HK-2 (cell line): ENCODE data around the gene EXOC2.

Experiments
- DNase-seq: peaks from one replicate; pipeline ENCODE4 v3.0.0-alpha.2; 2018; ENCODE audit not compliant: unreplicated experiment

Gene EXOC2

GRCh38 chr6:498795-499231, 194.1 kb downstream of the EXOC2 start:
- no peak for DNase-seq

GRCh38 chr6:497258-497657, 195.7 kb downstream of the EXOC2 start:
- no peak for DNase-seq

GRCh38 chr6:496649-497048, 196.3 kb downstream of the EXOC2 start:
- DNase-seq, result no peak

- no peak for DNase-seq
These were observed 198.5 kb downstream of the EXOC2 start for GRCh38 chr6:494394-494793.

GRCh38 chr6:493840-494239, 199.1 kb downstream of the EXOC2 start:
- no peak for DNase-seq

GRCh38 chr6:492816-493414, 200.0 kb downstream of the EXOC2 start:
- DNase-seq, result no peak

DNA sequence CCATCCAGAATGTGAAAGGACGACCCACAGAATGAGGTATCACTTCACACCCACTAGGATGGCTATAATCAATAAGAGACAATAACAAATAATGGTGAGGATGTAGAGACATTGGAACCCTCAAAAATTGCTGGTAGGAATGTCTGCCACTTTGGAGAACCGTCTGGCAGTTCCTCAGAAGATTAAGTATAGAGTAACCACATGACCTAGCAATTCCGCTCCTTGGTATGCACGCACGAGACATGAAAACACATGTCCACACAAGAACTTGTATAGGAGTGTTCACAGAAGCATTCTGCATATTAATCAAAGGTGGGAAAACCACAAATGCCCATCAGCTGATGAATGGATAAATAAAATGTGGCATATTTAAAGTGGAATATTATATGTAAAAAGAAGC, 200.8 kb downstream of the EXOC2 start:
- no peak for DNase-seq

GRCh38 chr6:491233-491632, 201.7 kb downstream of the EXOC2 start:
- DNase-seq, result no peak

GRCh38 chr6:490251-491037, 202.5 kb downstream of the EXOC2 start:
- no peak for DNase-seq

GRCh38 chr6:489762-490161, 203.2 kb downstream of the EXOC2 start:
- no peak for DNase-seq

- DNase-seq, result no peak
These were observed 203.9 kb downstream of the EXOC2 start for GRCh38 chr6:489001-489400.

DNA sequence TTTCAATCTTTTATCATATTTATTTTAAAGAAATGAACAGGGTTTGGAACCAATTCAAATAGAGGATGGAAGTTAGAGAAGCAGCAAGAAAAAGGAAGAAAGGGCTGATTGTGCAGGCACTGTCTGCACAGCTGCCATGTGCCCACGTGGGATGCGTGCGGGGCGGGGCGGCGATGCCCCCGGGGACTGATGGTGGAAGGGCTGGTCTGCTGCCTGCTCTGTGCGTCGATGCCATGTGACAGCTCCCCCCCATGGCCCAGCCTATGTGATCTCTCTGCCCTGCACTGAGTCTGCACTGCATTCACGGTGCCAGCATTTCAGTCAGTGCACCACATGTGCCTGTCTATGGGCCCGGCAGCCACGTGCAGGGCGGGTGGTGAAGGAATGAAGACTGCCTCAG, 205.0 kb downstream of the EXOC2 start:
- no peak for DNase-seq

DNA sequence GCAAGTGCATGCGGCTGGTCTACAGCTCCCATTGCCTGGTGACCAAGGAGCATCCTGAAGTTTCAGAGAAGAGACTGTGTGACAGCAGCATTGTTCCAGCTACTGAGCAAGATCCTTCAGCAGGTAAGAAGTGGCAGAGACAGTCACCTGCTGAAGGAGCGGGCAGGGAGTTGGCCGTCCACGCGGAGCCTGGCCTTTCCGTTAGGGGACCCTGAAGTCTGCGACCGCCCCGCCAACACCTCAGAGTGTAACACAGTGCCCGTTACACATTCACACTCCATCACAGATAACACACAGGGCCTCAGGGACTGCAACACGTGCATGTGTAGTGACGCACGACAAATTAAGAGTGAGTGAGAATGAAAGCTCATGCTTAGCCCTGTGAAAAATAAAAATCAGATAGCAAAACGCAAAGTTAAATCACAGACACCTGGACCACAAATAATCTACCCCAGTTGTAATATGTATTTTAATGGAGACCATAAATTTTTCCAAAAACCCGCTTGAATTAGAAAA, 207.2 kb downstream of the EXOC2 start:
- no peak for DNase-seq

DNA sequence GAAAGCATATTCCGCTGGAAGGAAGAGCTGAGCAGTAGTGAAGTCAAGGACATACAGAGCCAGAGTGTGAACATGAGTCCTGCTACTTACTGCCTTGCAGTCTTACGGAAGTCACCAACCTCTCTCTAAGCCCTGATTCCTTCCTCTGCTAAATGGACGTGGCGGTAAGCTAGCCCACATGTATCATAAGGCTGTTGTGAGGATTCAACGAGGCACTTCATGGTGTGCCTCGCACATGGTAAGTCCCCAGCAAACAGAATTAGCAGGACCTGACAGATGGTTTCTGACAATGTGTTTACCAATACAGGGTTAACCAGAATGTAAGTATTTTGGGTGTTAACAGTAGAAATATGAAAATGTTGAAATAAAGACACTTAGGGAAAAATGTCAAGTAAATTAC, 208.2 kb downstream of the EXOC2 start:
- no peak for DNase-seq

- no peak for DNase-seq
These were observed 208.7 kb downstream of the EXOC2 start for GRCh38 chr6:484086-484745.

DNA sequence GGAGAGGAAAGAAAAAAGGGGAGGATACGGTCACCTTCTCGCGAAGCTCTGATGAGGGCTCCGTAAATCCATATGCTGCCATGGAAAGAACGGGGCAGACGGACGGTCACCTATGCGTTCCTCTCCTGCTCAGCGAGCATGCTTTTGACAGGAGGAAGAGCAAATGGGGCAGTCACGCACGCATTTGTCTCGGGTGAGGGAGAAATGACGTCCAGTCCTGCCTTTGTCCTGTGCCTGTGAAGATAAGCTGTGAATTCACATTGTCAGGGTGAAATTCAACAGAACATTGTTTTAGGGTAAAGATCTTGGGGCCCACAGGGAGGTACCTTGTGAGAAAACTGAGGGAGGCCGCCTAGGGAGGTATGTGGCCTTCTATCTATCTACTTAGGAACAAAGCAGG, 217.6 kb downstream of the EXOC2 start:
- no peak for DNase-seq

DNA sequence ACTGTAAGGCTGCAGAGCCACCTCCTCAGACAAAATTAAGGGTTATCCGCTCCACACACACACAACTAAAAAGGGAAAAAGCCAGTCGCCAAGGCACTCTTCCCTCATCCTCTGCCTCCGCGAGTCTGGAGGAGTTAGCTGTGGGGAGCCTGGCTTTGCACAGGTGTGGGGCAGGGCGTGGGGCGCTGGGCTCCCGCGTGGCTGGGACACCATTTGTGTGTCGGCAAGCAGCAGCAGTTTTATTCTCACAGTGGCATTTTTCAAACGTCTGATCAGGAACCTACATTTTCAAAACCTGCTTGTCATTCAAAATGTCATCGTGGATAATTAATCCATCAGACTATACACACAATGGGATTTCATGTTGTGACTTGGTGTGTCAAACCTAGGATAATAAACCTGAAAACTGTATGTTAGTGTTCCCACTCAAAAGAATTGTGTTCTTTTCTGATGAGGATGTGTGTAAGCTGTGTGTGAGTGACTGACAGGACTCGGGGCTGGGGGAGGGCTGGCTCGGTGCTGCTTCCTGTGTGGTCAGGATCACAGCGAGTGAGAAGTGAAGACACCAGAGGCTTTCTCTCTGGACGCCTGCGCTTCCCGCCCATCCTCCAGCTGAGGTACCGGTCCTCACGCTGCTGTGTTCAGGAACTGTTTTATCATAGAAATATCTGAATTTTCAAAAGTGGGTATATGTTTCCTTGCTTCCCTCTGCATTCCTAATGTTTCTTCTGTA, 218.3 kb downstream of the EXOC2 start:
- DNase-seq, result no peak

- no peak for DNase-seq
These were observed 219.0 kb downstream of the EXOC2 start for GRCh38 chr6:473768-474452.

- DNase-seq, result no peak
These were observed 219.6 kb downstream of the EXOC2 start for GRCh38 chr6:473356-473755.

- no peak for DNase-seq
These were observed 222.0 kb downstream of the EXOC2 start for GRCh38 chr6:470901-471448.
